Measurements from ENCODE around the gene AMPD2. TPM values are rescaled to one million over a fixed set of nuclear protein-coding genes. Genes with fewer than 3 reads are reported as not detected.
"Not testable (repeated sequence)": the region's sequence is repeated elsewhere in the genome, so short reads cannot be mapped to it uniquely, and the experiment has no call there.

Gene AMPD2
- total RNA-seq, 1 experiment from 2014 or later: 69.9 TPM

- Histone ChIP-seq H3K4me1 (ENCODE audit: control insufficient read depth in 1 of 2, insufficient read depth in 2 of 2, low read length in 2 of 2) (peaks cover 0 to 25% of the 10 kb centered on the region in 2 experiments; a peak in 3 of 4 replicates), H3K4me2 (ENCODE audit: low read length) (no peak overlapping the region), H3K9me2 (ENCODE audit: insufficient read depth) (no peaks in the 10 kb centered on the region), H3K27ac (ENCODE audit: low read depth, low read length) (no peak overlapping the region), H3K4me3 (replicated peaks in 1 of 2; ENCODE audit: low read depth in 1 of 2, low read length in 2 of 2) (no peak overlapping the region), H3K9me3 (ENCODE audit: control insufficient read depth in 1 of 2, insufficient read depth in 1 of 2, low read depth in 1 of 2, low read length in 2 of 2) (no peaks in the 10 kb centered on the region), H3K79me2 (ENCODE audit: insufficient read depth, low read length) (no peaks in the 10 kb centered on the region), H3K9ac (ENCODE audit: low read length) (no peak overlapping the region), H3K27me3 (ENCODE audit: insufficient read depth, low read length) (no peaks in the 10 kb centered on the region), H3K36me3 (ENCODE audit: control insufficient read depth in 1 of 2, insufficient read depth in 2 of 2, low read length in 2 of 2) (no peaks in the 10 kb centered on the region; a peak in 1 of 4 replicates), H2AFZ (ENCODE audit: low read depth, low read length, poor library complexity, severe bottlenecking) (no peak overlapping the region), H4K20me1 (ENCODE audit: insufficient read depth) (no peaks in the 10 kb centered on the region)
- ChIA-PET RAD21 (ENCODE audit: low non-redundant PET in 1 of 2, low total read pairs in 2 of 2, uncharacterized antibody in 2 of 2, unreplicated experiment in 2 of 2) (no interaction called here), POLR2A (no interaction called here), CTCF (no interaction called here)
- DNase-seq (ENCODE audit: low read depth, low spot score) (no peak), ATAC-seq (no peak)
- no TSS peak for BruUV-seq (replicated peaks)
- TF ChIP-seq SIN3A (IDR thresholded peaks at IDR 0.05; ENCODE audit: low read depth): no peak
- no peak for TF ChIP-seq POLR2A (IDR thresholded peaks at IDR 0.05; ENCODE audit: borderline replicate concordance, extremely low read depth, insufficient read depth, insufficient read length)
- TF ChIP-seq, protein P1, sequence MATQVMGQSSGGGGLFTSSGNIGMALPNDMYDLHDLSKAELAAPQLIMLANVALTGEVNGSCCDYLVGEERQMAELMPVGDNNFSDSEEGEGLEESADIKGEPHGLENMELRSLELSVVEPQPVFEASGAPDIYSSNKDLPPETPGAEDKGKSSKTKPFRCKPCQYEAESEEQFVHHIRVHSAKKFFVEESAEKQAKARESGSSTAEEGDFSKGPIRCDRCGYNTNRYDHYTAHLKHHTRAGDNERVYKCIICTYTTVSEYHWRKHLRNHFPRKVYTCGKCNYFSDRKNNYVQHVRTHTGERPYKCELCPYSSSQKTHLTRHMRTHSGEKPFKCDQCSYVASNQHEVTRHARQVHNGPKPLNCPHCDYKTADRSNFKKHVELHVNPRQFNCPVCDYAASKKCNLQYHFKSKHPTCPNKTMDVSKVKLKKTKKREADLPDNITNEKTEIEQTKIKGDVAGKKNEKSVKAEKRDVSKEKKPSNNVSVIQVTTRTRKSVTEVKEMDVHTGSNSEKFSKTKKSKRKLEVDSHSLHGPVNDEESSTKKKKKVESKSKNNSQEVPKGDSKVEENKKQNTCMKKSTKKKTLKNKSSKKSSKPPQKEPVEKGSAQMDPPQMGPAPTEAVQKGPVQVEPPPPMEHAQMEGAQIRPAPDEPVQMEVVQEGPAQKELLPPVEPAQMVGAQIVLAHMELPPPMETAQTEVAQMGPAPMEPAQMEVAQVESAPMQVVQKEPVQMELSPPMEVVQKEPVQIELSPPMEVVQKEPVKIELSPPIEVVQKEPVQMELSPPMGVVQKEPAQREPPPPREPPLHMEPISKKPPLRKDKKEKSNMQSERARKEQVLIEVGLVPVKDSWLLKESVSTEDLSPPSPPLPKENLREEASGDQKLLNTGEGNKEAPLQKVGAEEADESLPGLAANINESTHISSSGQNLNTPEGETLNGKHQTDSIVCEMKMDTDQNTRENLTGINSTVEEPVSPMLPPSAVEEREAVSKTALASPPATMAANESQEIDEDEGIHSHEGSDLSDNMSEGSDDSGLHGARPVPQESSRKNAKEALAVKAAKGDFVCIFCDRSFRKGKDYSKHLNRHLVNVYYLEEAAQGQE (IDR thresholded peaks at IDR 0.05; ENCODE audit: low read depth): no peak
- no peak for TF ChIP-seq EZH2 (IDR thresholded peaks at IDR 0.05)
- no peak for TF ChIP-seq POLR2AphosphoS5 (IDR thresholded peaks at IDR 0.05; ENCODE audit: low read depth, low read length)
- TF ChIP-seq ZNF274 (IDR thresholded peaks at IDR 0.05; ENCODE audit: low read depth, low read length): no peak
- intact Hi-C loops (cut with micrococcal nuclease): no loop called here
Measured at GRCh38 chr1:109659997-109660690, 40.5 kb downstream of the AMPD2 start.

DNA sequence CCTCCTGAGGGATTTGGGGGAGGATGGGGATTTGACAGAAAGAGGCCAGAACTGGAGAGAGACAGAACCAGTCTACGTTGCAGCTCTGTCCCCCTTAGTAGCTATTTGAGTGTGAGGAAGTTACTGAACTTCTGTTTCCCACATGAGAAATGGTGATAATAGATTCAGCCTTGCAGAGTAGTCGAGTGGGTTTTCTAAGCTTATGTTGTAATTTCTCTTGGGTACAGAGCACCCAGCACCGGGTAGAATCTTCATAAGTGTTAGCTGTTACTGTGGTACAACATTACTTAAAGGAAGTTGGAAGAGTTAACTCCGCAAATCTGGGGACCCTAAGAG lies 41.0 kb downstream of the AMPD2 start:
- H4K20me1 ChIP-seq (ENCODE audit: insufficient read depth); H2AFZ ChIP-seq (ENCODE audit: low read depth, low read length, poor library complexity, severe bottlenecking); H3K4me3 ChIP-seq (replicated peaks in 1 of 2; ENCODE audit: low read depth in 1 of 2, low read length in 2 of 2); H3K4me2 ChIP-seq (ENCODE audit: low read length); H3K36me3 ChIP-seq (ENCODE audit: control insufficient read depth in 1 of 2, insufficient read depth in 2 of 2, low read length in 2 of 2); H3K27me3 ChIP-seq (ENCODE audit: insufficient read depth, low read length); H3K9me2 ChIP-seq (ENCODE audit: insufficient read depth); intact Hi-C loops (cut with micrococcal nuclease); RAD21 ChIA-PET (ENCODE audit: low non-redundant PET in 1 of 2, low total read pairs in 2 of 2, uncharacterized antibody in 2 of 2, unreplicated experiment in 2 of 2); H3K27ac ChIP-seq (ENCODE audit: low read depth, low read length); DNase-seq (ENCODE audit: low read depth, low spot score); CTCF ChIA-PET; H3K79me2 ChIP-seq (ENCODE audit: insufficient read depth, low read length); ATAC-seq; H3K9me3 ChIP-seq (ENCODE audit: control insufficient read depth in 1 of 2, insufficient read depth in 1 of 2, low read depth in 1 of 2, low read length in 2 of 2); POLR2A ChIA-PET; BruUV-seq (replicated peaks); H3K9ac ChIP-seq (ENCODE audit: low read length): not testable (repeated sequence)
- H3K4me1 ChIP-seq (ENCODE audit: control insufficient read depth in 1 of 2, insufficient read depth in 2 of 2, low read length in 2 of 2): peaks cover 0 to 20% of the 10 kb centered on the region in 2 experiments; a peak in 2 of 4 replicates
